Activated T-helper 2 cell treated with anti-CD3 and anti-CD28 coated beads, Interferon-gamma antibody, Interleukin-2, Interleukin-4, amounts not matched to agents 10 μg/mL and 5 μg/mL and 100 μg/mL, durations not matched to agents 14 hours and 24 hours and 36 hours (primary cell): ENCODE results near the gene NPAS4. TPM values are rescaled to one million over a fixed set of nuclear protein-coding genes. Genes with fewer than 3 reads are reported as not detected.
"Not testable (repeated sequence)": the region's sequence is repeated elsewhere in the genome, so short reads cannot be mapped to it uniquely, and the experiment has no call there.

Experiments
- DNase-seq: peaks from one replicate; pipeline ENCODE4 v3.0.0; 2021; ENCODE audit warnings: low spot score
- H3K27ac Mint-ChIP-seq: one replicate; pipeline ENCODE4 v1.8.0; 2021; ENCODE audit warnings: mixed read lengths
- H3K27me3 Mint-ChIP-seq: one replicate; pipeline ENCODE4 v1.8.0; 2021; ENCODE audit warnings: low read depth, mixed read lengths
- H3K36me3 Mint-ChIP-seq: one replicate; pipeline ENCODE4 v1.8.0; 2021; ENCODE audit warnings: low read depth, mixed read lengths
- H3K4me1 Mint-ChIP-seq: one replicate; pipeline ENCODE4 v1.8.0; 2021; ENCODE audit warnings: low read depth, mixed read lengths
- H3K4me3 Mint-ChIP-seq: one replicate; pipeline ENCODE4 v1.8.0; 2021; ENCODE audit warnings: low read depth, mild to moderate bottlenecking, moderate library complexity, mixed read lengths
- H3K9me3 Mint-ChIP-seq: one replicate; pipeline ENCODE4 v1.8.0; 2021; ENCODE audit warnings: mixed read lengths
- intact Hi-C: fragments of 100-400 bp; cut with micrococcal nuclease; formaldehyde crosslinking; loops from one replicate; pipeline ENCODE4 v1.15.1; 2023
- total RNA-seq: library from RNA; stranded (reverse); gene quantifications from 2 replicates; pipeline ENCODE4 v1.2.3, GENCODE V29; 2022

The NPAS4 gene
- total RNA-seq, 1 donor from 2014 or later: 0.16 TPM

DNA sequence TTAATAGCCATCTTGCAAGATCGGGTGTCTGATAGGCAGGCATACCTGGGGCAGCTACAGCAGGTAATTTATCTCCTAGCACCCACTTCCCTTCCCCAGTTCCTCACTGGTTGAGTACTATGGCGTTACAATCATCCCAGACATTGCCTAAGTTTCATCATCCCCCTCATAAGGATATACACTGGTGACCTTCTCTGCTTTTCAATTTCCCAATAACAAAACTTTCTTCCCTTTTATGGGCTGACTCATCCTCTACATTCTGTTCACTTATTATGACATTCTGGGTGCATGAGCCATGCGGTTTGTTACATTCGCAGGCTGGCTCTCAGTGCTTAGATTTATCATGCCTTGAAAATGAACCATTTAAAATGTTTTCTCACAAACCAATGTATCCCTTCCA, 22.8 kb downstream of the NPAS4 start:
- Mint-ChIP-seq H3K4me1 (peaks cover 2% of the 10 kb centered on the region), H3K27me3 (peaks cover 2% of the 10 kb centered on the region), H3K27ac (no peak overlapping the region), H3K4me3 (no peak overlapping the region), H3K9me3 (peaks cover 11% of the 10 kb centered on the region), H3K36me3 (no peaks in the 10 kb centered on the region)
- DNase-seq: no peak
- intact Hi-C loops: no loop called here

DNA sequence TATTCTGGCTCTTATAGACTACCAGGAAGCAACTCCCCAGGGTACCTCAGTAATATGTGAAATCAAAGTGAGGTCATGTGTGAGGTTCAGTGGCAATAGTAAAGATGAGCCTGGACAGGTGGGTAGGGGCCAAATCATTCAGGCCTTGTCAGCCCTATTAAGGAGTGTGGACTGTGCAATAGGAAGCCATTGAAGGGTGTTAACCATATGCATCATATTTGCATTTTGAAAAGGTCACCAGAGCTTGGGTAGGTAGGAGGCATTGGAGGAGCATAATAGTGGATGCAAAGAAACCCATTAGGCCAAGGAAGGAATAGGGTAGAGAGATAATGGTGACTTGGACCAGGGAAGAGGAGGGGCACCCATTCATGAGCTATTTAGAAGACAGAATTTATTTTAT, 26.2 kb downstream of the NPAS4 start:
- no peak for DNase-seq
- Mint-ChIP-seq H3K9me3 (peaks cover 11% of the 10 kb centered on the region), H3K27me3 (peaks cover 5% of the 10 kb centered on the region), H3K27ac (no peak overlapping the region), H3K36me3 (no peaks in the 10 kb centered on the region), H3K4me3 (no peak overlapping the region), H3K4me1 (no peaks in the 10 kb centered on the region)
- intact Hi-C loops: no loop called here

DNA sequence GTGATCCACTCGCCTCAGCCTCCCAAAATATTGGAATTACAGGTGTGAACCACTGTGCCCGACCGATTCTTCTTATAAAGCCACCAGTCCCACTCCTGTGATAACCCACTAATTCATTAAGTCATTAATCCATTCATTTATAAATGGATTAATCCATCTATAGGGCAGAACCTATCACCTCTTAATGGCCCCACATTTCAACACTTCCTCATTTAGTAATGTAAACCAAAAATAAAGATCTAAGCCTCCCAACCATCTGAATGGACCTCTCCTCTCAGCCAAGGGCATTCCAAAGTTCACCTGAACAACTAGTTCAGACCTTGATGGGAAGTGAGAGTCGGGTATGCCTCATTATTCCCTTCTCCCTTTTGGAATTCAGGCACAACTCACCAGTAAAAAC, 27.7 kb downstream of the NPAS4 start:
- Mint-ChIP-seq H3K9me3 (peaks cover 4% of the 10 kb centered on the region), H3K4me1 (peaks cover under 1% of the 10 kb centered on the region)
- DNase-seq: no peak

DNA sequence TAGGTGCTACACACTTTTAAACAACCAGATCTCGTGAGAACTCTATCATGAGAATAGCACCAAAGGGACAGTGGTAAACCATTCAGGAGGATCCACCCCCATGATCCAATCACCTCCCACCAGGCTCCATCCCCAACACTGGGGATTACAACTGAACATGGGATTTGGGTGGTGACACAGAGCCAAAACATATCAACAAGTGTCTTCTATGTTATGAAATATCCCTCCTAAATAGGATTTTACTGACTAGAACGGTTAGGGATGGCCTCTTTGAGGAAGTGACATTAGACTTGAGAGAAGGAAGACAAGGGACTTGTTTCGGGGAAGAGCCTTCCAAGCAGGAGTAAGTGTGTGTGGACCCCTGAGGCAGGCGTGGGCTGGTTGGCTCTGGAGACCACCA, 29.7 kb downstream of the NPAS4 start:
- Mint-ChIP-seq H3K9me3 (no peaks in the 10 kb centered on the region), H3K27ac (no peak overlapping the region), H3K4me1 (peaks cover 18% of the 10 kb centered on the region), H3K27me3 (peaks cover 5% of the 10 kb centered on the region), H3K4me3 (no peak overlapping the region), H3K36me3 (no peaks in the 10 kb centered on the region)
- intact Hi-C loops: no loop called here
- DNase-seq: no peak

More for the DNA sequence above, 27.7 kb downstream of the NPAS4 start:
- H3K4me3 Mint-ChIP-seq: no peak overlapping the region
- no peak overlapping the region for H3K27ac Mint-ChIP-seq
- no peaks in the 10 kb centered on the region for H3K36me3 Mint-ChIP-seq
- intact Hi-C loops: no loop called here
- H3K27me3 Mint-ChIP-seq: peaks cover 5% of the 10 kb centered on the region

DNA sequence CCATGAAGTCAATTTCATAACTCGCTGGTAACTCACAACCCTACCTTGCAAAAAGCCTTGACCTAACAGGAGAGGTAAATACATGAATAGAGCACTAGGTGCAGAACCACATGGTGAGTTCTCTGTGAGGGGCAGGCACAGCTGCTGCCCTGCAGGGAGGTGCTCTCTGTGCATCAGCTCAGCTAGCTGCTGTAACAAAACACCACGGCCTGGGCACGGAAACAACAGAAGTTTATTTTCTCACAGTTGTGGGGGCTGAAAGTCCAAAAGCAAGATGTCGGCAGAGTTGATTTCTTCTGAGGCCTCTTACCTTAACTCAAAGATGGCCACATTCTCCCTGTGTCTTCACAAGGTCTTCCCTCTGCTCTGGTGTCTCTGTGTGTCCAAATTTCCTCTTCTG, 30.8 kb downstream of the NPAS4 start:
- Mint-ChIP-seq H3K4me1 (peaks cover 18% of the 10 kb centered on the region), H3K27ac (no peak overlapping the region), H3K27me3 (peaks cover 5% of the 10 kb centered on the region), H3K36me3 (no peaks in the 10 kb centered on the region), H3K9me3 (no peaks in the 10 kb centered on the region), H3K4me3 (no peak overlapping the region)
- DNase-seq: no peak
- intact Hi-C loops: no loop called here

DNA sequence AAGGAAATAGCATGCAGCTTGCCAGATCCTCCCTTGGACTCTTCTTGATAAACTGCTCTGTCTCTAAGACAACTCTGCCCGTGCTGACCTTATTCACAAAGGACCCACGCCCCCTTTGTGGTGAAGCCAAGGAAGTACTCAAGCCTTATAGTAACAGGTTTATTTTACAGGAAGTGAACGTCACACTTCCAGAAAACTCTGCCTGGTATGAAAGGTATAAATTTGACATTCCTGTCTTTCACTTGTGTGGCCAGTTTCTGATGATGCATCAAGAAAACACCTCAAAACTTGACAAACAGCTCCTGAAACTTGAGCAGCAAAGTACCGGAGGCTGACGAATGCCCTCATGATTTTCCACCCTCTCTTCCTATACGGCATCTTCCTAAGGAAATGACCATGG, 33.4 kb downstream of the NPAS4 start:
- Mint-ChIP-seq H3K9me3 (no peaks in the 10 kb centered on the region), H3K4me3 (no peak overlapping the region), H3K4me1 (peaks cover 30% of the 10 kb centered on the region), H3K36me3 (no peaks in the 10 kb centered on the region), H3K27ac (no peak overlapping the region), H3K27me3 (no peaks in the 10 kb centered on the region)
- no peak for DNase-seq
- intact Hi-C loops: no loop called here

DNA sequence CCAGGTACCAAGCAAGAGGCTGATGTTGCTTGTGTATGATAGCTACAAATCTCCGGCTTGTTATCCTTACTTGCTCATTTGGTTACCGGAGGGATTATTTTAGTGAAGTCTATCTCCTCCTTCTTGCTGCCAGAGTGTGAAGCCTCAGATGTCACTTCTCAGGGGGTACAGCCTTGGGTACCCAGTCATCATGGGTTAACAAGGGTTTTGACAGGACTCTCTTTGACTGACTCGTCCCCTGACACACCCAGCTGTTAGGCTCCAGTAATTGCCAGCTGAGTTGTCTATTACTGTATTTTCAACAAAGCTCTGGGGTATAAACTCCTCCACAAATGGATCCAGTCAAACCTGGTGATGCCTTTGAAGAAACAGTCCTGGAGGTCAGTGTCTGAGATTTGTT, 34.0 kb downstream of the NPAS4 start:
- H3K9me3 Mint-ChIP-seq: no peaks in the 10 kb centered on the region
- no peak overlapping the region for H3K4me3 Mint-ChIP-seq
- H3K4me1 Mint-ChIP-seq: peaks cover 34% of the 10 kb centered on the region
- intact Hi-C loops: no loop called here
- no peak for DNase-seq
- H3K27me3 Mint-ChIP-seq: no peaks in the 10 kb centered on the region
- peak overlapping the region; percentile 47 for H3K27ac Mint-ChIP-seq
- H3K36me3 Mint-ChIP-seq: no peaks in the 10 kb centered on the region

DNA sequence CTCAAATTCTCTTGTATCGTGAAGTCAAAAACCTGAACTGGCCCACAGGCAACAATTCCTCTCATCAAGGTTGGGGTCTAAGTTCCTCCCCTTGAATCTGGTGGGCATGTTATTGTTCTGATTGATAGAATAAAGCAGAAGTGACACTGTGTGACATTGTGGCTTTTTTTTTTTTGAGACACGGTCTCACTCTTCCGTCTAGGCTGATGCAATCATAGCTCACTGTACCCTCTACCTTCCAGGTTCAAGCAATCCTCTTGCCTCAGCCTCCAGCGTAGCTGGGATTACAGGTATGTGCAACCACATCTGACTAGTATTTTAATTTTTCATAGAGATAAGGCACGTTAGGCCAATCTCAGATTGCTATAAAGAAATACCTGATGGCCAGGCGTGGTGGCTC, 37.0 kb downstream of the NPAS4 start:
- Mint-ChIP-seq H3K27me3 (no peaks in the 10 kb centered on the region), H3K27ac (no peak overlapping the region), H3K36me3 (peaks cover 7% of the 10 kb centered on the region), H3K4me3 (no peak overlapping the region), H3K4me1 (peaks cover 38% of the 10 kb centered on the region), H3K9me3 (peaks cover 14% of the 10 kb centered on the region)
- intact Hi-C loops: no loop called here
- DNase-seq: no peak

DNA sequence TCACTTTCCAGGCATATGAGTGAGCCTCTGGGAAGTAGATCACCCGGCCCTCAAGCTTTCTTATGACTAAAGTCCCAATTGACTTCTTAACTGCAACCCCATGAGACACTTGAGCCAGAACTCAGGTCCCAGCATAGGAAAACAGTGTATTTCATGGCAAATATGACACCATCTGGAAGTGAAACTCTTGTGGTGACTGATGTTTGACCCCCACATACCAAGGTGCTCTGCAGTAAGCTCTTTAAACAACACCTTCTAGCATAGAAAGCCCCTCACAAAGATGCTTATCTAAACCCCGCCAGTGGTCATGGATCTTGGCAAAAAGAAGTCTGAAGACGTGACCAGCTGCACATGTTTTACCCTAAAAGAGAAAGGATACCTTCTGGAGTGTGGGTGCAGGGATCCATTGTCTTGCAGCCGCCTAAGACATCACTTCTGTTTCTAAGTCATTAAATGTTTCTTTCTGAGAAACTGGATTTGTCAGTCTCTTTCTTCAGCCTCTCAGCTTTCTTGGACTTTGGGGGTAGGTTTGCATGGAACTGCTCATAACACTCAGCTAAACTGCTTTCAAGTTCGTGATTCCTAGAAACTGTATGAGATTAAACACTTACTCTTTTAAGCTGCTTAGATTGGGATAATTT, 38.4 kb downstream of the NPAS4 start:
- no peak for DNase-seq
- H3K36me3 Mint-ChIP-seq: peaks cover 13% of the 10 kb centered on the region
- H3K27ac Mint-ChIP-seq: peak overlapping the region; percentile 76
- intact Hi-C loops: no loop called here
- peak overlapping the region; percentile 2 for H3K4me3 Mint-ChIP-seq
- peaks cover 20% of the 10 kb centered on the region for H3K9me3 Mint-ChIP-seq
- peaks cover 35% of the 10 kb centered on the region for H3K4me1 Mint-ChIP-seq
- no peaks in the 10 kb centered on the region for H3K27me3 Mint-ChIP-seq

DNA sequence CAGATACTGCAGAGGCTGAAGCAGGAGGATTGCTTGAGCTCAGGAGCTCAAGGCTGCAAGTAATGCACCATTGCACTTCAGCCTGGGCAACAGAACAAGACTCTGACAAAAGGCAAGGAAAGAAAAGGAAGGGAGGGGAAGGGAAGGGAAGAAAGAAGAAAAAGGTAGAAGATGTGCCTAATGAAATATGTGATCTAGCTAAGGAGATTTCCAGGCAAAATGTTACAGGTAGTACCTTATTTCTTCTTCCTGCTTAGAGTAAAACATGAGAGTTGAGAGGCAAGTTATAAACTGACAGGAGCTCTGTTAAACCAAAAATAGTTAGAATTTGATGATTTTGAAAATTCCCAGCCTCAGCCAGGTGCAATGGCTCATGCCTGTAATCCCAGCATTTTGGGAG, 41.2 kb downstream of the NPAS4 start:
- H3K27me3 Mint-ChIP-seq: no peaks in the 10 kb centered on the region
- H3K36me3 Mint-ChIP-seq: peaks cover 13% of the 10 kb centered on the region
- intact Hi-C loops: no loop called here
- H3K9me3 Mint-ChIP-seq: peaks cover 20% of the 10 kb centered on the region
- H3K4me1 Mint-ChIP-seq: peaks cover 35% of the 10 kb centered on the region
- H3K4me3 Mint-ChIP-seq: no peak overlapping the region
- DNase-seq: no peak
- H3K27ac Mint-ChIP-seq: no peak overlapping the region

DNA sequence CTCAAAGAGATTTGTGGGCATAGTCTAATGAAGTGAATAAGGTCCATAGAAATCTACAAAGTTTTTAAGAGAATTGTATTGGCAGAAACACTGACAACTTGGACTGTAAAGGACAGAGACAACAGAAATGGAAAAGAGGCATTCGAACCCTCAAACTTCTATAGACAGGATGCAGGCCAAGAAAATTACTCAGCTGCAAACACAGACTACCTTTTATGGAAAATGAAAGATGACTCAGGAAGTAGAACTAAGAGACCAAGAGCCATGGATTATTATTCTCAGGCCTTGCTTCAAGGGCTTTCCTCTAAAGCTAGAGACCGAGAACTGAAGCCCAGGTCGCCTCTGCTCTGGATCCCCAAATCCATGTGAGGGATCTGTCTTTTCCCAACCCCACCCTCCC, 42.1 kb downstream of the NPAS4 start:
- Mint-ChIP-seq H3K27ac (peak overlapping the region; percentile 43), H3K4me3 (no peak overlapping the region), H3K27me3 (no peaks in the 10 kb centered on the region), H3K4me1 (peaks cover 35% of the 10 kb centered on the region), H3K36me3 (peaks cover 13% of the 10 kb centered on the region), H3K9me3 (peaks cover 20% of the 10 kb centered on the region)
- intact Hi-C loops: no loop called here
- no peak for DNase-seq

DNA sequence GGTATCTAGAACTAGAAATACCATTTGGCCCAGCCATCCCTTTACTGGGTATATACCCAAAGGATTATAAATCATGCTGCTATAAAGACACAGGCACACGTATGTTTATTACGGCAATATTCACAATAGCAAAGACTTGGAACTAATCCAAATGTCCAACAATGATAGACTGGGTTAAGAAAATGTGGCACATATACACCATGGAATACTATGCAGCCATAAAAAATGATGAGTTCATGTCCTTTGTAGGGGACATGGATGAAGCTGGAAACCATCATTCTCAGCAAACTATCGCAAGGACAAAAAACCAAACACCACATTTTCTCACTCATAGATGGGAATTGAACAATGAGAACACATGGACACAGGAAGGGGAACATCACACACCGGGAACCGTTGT, 43.3 kb downstream of the NPAS4 start:
- H3K36me3 Mint-ChIP-seq: peaks cover 13% of the 10 kb centered on the region
- peaks cover 31% of the 10 kb centered on the region for H3K4me1 Mint-ChIP-seq
- intact Hi-C loops, H3K27ac Mint-ChIP-seq, H3K4me3 Mint-ChIP-seq, DNase-seq, H3K27me3 Mint-ChIP-seq: not testable (repeated sequence)
- H3K9me3 Mint-ChIP-seq: peaks cover 20% of the 10 kb centered on the region

DNA sequence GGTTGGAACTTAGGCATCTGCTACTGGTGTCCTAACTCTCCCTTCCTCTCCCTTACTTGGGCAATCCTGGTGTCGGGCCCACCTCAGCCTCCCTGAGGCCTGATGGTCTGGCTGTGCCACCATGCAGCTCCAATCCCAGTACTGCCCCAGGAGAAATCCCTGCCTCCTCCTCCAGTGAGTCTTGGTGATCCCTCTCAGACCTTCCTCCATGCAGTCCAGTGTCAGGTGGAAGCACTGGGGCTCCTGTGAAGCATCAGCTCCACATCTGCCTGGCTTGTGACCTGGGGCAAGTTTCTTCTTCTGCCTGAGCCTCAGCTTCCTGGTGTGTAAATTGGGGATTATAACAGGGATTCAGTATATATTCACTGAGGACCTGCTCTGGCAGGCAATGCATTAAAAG, 44.1 kb downstream of the NPAS4 start:
- peaks cover 20% of the 10 kb centered on the region for H3K9me3 Mint-ChIP-seq
- DNase-seq: no peak
- H3K4me3 Mint-ChIP-seq: no peak overlapping the region
- H3K27me3 Mint-ChIP-seq: no peaks in the 10 kb centered on the region
- peaks cover 13% of the 10 kb centered on the region for H3K36me3 Mint-ChIP-seq
- peaks cover 26% of the 10 kb centered on the region for H3K4me1 Mint-ChIP-seq
- H3K27ac Mint-ChIP-seq: no peak overlapping the region
- intact Hi-C loops: no loop called here
